HFF-Myc (cell line): Measurements from ENCODE around the gene GRIK1.

Source experiments
- DNase-seq: peaks from one replicate; pipeline ENCODE4 v3.0.0-alpha.2; 2011; ENCODE audit warnings: low read depth; ENCODE audit errors: extremely low read depth
- H3K4me3 ChIP-seq: replicated peaks from 2 replicates; pipeline ENCODE4 v1.5.1; 2011; ENCODE audit warnings: low read depth, mild to moderate bottlenecking, control low read depth, low read length
- TF ChIP-seq, protein P1 (sequence below): IDR thresholded peaks from 2 replicates; pipeline ENCODE4 v1.5.1; 2012; ENCODE audit warnings: mild to moderate bottlenecking, low read depth, low read length, control low read depth; ENCODE audit errors: missing control alignments

Gene GRIK1

DNA sequence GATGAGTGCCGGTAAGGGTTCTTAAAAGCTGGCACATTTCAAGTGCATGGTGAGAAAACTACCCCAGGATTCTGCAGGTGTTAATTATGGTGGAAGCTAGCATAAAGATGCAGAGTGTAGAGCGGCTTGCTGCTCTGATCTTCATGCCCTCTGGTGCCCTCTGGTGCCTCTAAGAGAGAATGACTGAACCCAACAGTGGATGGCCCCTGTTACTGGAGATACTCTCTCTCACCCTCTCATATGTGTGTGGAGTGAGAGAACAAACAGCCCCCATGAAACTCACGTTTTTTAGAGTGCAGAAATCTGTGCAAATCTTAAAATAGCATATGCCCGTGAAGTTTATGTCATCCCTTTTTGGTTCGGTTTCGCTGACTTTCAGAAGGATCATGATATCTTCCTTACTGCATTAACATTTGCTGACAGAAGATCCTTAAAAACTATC, 90.0 kb downstream of the GRIK1 start:
- DNase-seq = peak; percentile 17
- no peak overlapping the region for H3K4me3 ChIP-seq
- TF ChIP-seq, protein P1, sequence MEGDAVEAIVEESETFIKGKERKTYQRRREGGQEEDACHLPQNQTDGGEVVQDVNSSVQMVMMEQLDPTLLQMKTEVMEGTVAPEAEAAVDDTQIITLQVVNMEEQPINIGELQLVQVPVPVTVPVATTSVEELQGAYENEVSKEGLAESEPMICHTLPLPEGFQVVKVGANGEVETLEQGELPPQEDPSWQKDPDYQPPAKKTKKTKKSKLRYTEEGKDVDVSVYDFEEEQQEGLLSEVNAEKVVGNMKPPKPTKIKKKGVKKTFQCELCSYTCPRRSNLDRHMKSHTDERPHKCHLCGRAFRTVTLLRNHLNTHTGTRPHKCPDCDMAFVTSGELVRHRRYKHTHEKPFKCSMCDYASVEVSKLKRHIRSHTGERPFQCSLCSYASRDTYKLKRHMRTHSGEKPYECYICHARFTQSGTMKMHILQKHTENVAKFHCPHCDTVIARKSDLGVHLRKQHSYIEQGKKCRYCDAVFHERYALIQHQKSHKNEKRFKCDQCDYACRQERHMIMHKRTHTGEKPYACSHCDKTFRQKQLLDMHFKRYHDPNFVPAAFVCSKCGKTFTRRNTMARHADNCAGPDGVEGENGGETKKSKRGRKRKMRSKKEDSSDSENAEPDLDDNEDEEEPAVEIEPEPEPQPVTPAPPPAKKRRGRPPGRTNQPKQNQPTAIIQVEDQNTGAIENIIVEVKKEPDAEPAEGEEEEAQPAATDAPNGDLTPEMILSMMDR = peak; percentile 78

DNA sequence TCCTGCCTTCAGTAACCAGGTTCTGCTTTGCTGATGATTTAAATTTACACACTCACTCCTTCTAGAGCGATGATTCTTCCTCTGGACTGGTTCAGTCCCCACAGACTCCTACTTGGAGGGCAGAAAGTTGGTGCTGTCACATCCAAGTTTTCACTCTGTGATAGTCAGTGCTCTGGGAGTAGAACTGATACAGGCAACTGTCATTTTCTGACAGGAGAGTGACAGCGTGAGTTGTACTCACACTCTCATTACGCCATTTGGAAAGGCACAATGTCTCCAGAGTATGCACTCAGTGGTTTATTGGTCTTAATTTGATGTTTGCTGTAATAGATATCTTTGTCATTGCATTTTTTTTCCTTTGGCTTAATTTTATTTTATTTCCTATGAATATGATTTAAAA, 96.0 kb downstream of the GRIK1 start:
- no peak overlapping the region for H3K4me3 ChIP-seq
- TF ChIP-seq, protein P1 = no peak
- DNase-seq = no peak

- no peak for DNase-seq
- H3K4me3 ChIP-seq = no peak overlapping the region
- TF ChIP-seq, protein P1 = no peak
Observed at GRCh38 chr21:29834617-29835016, 105.2 kb downstream of the GRIK1 start.

DNA sequence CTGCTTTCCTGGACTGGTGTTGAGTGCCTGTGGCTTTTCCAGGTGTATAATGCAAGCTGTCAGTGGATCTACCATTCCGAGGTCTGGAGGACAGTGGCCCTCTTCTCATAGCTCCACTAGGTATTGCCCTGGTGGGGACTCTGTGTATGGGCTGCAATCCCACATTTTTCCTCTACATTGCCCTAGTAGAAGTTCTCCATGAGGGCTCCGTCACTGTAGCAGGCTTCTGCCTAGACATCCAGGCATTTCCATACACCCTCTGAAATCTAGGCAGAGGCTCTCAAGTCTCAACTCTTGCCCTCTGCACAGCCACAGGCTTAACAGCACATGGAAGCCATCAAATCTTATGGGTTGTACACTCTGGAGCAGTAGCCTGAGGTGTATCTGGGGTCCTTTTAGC, 107.6 kb downstream of the GRIK1 start:
- TF ChIP-seq, protein P1 = no peak
- no peak overlapping the region for H3K4me3 ChIP-seq
- DNase-seq = no peak

DNA sequence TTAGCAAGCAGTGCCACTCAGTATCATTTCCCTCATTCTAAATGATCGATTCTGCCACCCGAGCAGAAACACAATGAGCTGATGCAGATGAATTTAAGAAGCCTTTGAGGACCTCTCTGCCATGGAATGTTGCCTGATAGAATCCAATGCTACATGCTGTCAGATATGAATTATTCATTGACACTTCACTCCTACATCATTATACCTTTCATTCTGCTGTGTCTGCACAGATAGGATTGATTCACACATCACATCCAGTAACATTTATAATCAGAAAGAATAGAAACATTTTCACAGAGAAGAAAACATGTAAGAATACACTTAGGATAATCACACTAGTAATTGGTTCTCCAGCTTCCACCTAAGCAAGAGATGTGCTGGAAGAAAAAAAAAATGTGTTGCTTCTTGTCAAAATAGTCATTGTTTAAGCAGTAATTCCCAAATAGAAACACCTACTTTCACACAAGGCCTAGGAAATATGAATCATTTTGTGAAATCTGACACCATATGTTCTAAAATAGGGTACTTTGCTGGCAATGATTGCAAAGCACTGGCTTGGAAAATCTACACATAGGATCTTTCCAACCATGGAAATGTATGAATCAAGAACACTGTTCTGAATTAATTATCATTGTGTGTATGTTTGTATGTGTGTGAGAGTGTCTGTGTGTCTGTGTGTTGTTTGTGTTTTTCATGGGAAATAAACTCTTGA, 110.1 kb downstream of the GRIK1 start:
- TF ChIP-seq, protein P1 = no peak
- no peak overlapping the region for H3K4me3 ChIP-seq
- DNase-seq = no peak

DNA sequence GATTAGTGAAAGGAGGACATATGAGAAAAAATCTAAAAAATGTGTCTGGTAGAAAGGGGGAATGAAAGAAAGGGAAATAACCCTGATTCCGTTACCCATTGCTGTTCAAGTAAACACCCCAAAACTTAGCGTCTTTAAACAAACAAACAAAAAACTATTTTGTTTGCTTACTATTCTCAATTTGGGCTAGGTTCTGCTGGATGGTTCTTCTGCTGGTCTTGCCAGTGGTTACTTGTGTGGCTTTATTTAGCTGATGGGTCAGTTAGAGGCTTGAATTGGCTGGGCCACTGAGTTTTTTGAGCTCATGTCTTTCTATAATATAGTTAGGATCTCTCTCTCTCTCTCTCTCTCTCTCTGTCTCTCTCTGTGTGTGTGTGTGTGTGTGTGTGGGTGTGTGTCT, 112.1 kb downstream of the GRIK1 start:
- DNase-seq = no peak
- TF ChIP-seq, protein P1 = no peak
- H3K4me3 ChIP-seq = no peak overlapping the region

DNA sequence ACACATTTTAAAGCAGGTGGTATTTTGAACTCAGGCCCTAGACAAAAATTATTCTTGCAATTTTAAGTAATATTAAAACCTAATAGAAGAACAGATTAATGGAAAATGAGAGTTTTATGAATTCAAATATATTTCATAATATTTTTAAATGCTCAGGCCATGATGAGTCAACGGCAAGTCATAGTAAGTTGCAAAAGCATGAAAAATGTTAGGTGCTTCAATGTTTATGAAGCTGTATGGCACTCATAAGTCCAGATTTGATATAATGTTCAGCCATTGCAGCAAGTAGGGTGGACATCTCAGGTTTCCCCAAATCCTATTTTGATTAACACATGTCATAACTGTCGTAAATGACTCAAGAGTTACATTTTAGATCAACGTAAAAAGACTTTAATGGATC, 112.6 kb downstream of the GRIK1 start:
- no peak for DNase-seq
- TF ChIP-seq, protein P1 = no peak
- no peak overlapping the region for H3K4me3 ChIP-seq
